Nephron (organoid): ENCODE results near the gene ZNF423.

Experiments
- H3K27ac Mint-ChIP-seq, 3 experiments: 2 replicates each; pipeline ENCODE4 v1.8.0; 2020; ENCODE audit warnings: mixed read lengths in 3 of 3, mild to moderate bottlenecking in 2 of 3, moderate library complexity in 1 of 3
- H3K27me3 Mint-ChIP-seq: 2 replicates; pipeline ENCODE4 v1.8.0; 2021; ENCODE audit warnings: low read depth, mild to moderate bottlenecking, moderate library complexity, mixed read lengths
- H3K36me3 Mint-ChIP-seq: 2 replicates; pipeline ENCODE4 v1.8.0; 2020; ENCODE audit warnings: low read depth, mixed read lengths
- H3K4me1 Mint-ChIP-seq: 2 replicates; pipeline ENCODE4 v1.8.0; 2020; ENCODE audit warnings: mixed read lengths
- H3K4me3 Mint-ChIP-seq, 3 experiments: 2 replicates each; pipeline ENCODE4 v1.8.0; 2020; ENCODE audit warnings: mild to moderate bottlenecking in 3 of 3, mixed read lengths in 3 of 3, moderate library complexity in 2 of 3
- H3K9me3 Mint-ChIP-seq: 2 replicates; pipeline ENCODE4 v1.8.0; 2020; ENCODE audit warnings: mixed read lengths
- TF ChIP-seq, protein P1 (sequence below), 3 experiments: fragments of 200-600 bp; sonication (generic); IDR thresholded peaks; one replicate each; pipeline ENCODE4 v1.5.0; 2021; ENCODE audit warnings: antibody characterized with exemption in 3 of 3; ENCODE audit not compliant: unreplicated experiment in 3 of 3

Gene ZNF423

GRCh38 chr16:49489686-49490320 is 366.1 kb downstream of the ZNF423 start:
- Mint-ChIP-seq H3K27me3 (peaks cover 6% of the 10 kb centered on the region), H3K36me3 (peaks cover 8% of the 10 kb centered on the region), H3K9me3 (no peaks in the 10 kb centered on the region), H3K4me1 (peaks cover 19% of the 10 kb centered on the region), H3K4me3 (no peak overlapping the region), H3K27ac (no peak overlapping the region)
- TF ChIP-seq, protein P1, sequence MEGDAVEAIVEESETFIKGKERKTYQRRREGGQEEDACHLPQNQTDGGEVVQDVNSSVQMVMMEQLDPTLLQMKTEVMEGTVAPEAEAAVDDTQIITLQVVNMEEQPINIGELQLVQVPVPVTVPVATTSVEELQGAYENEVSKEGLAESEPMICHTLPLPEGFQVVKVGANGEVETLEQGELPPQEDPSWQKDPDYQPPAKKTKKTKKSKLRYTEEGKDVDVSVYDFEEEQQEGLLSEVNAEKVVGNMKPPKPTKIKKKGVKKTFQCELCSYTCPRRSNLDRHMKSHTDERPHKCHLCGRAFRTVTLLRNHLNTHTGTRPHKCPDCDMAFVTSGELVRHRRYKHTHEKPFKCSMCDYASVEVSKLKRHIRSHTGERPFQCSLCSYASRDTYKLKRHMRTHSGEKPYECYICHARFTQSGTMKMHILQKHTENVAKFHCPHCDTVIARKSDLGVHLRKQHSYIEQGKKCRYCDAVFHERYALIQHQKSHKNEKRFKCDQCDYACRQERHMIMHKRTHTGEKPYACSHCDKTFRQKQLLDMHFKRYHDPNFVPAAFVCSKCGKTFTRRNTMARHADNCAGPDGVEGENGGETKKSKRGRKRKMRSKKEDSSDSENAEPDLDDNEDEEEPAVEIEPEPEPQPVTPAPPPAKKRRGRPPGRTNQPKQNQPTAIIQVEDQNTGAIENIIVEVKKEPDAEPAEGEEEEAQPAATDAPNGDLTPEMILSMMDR (IDR thresholded peaks at IDR 0.05; ENCODE audit: unreplicated experiment in 3 of 3): no peak

GRCh38 chr16:49488740-49489525 is 367.0 kb downstream of the ZNF423 start:
- peaks cover 5% of the 10 kb centered on the region for H3K36me3 Mint-ChIP-seq
- H3K4me1 Mint-ChIP-seq: peaks cover 12% of the 10 kb centered on the region
- TF ChIP-seq, protein P1 (IDR thresholded peaks at IDR 0.05; ENCODE audit: unreplicated experiment in 3 of 3): no peak
- H3K4me3 Mint-ChIP-seq: no peak overlapping the region
- H3K9me3 Mint-ChIP-seq: no peaks in the 10 kb centered on the region
- H3K27me3 Mint-ChIP-seq: peaks cover 6% of the 10 kb centered on the region
- no peak overlapping the region for H3K27ac Mint-ChIP-seq

- peaks cover 5% of the 10 kb centered on the region for H3K36me3 Mint-ChIP-seq
- no peak overlapping the region for H3K4me3 Mint-ChIP-seq
- H3K27me3 Mint-ChIP-seq: peaks cover 5% of the 10 kb centered on the region
- TF ChIP-seq, protein P1 (IDR thresholded peaks at IDR 0.05; ENCODE audit: unreplicated experiment in 3 of 3): no peak
- H3K9me3 Mint-ChIP-seq: no peaks in the 10 kb centered on the region
- H3K4me1 Mint-ChIP-seq: peaks cover 8% of the 10 kb centered on the region
- no peak overlapping the region for H3K27ac Mint-ChIP-seq
Measured at GRCh38 chr16:49488336-49488735, 367.6 kb downstream of the ZNF423 start.

GRCh38 chr16:49487746-49488145 is 368.2 kb downstream of the ZNF423 start:
- Mint-ChIP-seq H3K27me3 (peaks cover 3% of the 10 kb centered on the region), H3K27ac (no peak overlapping the region), H3K36me3 (peaks cover 5% of the 10 kb centered on the region), H3K4me3 (no peak overlapping the region), H3K9me3 (no peaks in the 10 kb centered on the region), H3K4me1 (peaks cover 5% of the 10 kb centered on the region)
- TF ChIP-seq, protein P1 (IDR thresholded peaks at IDR 0.05; ENCODE audit: unreplicated experiment in 3 of 3): no peak

DNA sequence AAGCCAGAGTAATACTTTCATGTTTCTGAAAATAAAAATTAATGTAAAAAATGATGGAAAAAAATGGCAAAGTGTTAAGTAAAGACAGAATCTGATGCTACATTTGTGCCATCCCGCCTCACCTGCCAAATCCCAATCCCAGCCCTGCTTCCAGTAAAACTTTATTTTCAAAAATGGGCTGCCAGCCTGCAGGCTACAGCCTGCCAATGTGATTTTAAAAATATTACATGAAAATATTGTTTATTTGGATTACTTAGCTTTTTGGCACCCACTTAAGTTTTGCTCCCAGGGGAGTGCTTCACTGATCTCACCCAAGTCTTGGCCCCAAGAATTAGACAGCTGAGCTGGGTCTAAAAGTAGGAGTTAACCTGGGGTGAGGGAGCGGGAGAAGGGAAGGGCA is 369.5 kb downstream of the ZNF423 start:
- Mint-ChIP-seq H3K27ac (no peak overlapping the region), H3K36me3 (peaks cover 5% of the 10 kb centered on the region)

More for the DNA sequence above, 369.5 kb downstream of the ZNF423 start:
- TF ChIP-seq, protein P1 (IDR thresholded peaks at IDR 0.05; ENCODE audit: unreplicated experiment in 3 of 3): no peak
- no peaks in the 10 kb centered on the region for H3K9me3 Mint-ChIP-seq
- peaks cover 3% of the 10 kb centered on the region for H3K27me3 Mint-ChIP-seq
- no peak overlapping the region for H3K4me3 Mint-ChIP-seq
- peaks cover 13% of the 10 kb centered on the region for H3K4me1 Mint-ChIP-seq
